GM23248 (cell line): ENCODE measurements around the gene MEIOC. TPM values are rescaled to one million over a fixed set of nuclear protein-coding genes. Genes with fewer than 3 reads are reported as not detected.

ENCODE experiments used
- DNase-seq: peaks from one replicate; pipeline ENCODE4 v3.0.0-alpha.2; 2015
- H2AFZ ChIP-seq: fragments of 200-600 bp; sonication (generic); 2 replicates; pipeline ENCODE4 v1.6.1; 2016; ENCODE audit warnings: antibody characterized with exemption
- H3F3A ChIP-seq: fragments of 200-600 bp; sonication (generic); 2 replicates; pipeline ENCODE4 v1.6.1; 2016; ENCODE audit warnings: mild to moderate bottlenecking, antibody characterized with exemption, mixed run types; ENCODE audit not compliant: insufficient read depth
- H3K27ac ChIP-seq: fragments of 200-600 bp; sonication (generic); 2 replicates; pipeline ENCODE4 v1.5.1; 2016; ENCODE audit warnings: mild to moderate bottlenecking
- H3K27me3 ChIP-seq: fragments of 200-600 bp; sonication (generic); replicated peaks from 2 replicates; pipeline ENCODE4 v1.6.1; 2016; ENCODE audit warnings: mild to moderate bottlenecking; ENCODE audit not compliant: insufficient read depth
- H3K36me3 ChIP-seq: fragments of 200-600 bp; sonication (generic); 2 replicates; pipeline ENCODE4 v1.6.1; 2016; ENCODE audit warnings: low read depth, mild to moderate bottlenecking
- H3K4me1 ChIP-seq: fragments of 200-600 bp; sonication (generic); 2 replicates; pipeline ENCODE4 v1.6.1; 2016; ENCODE audit warnings: mild to moderate bottlenecking; ENCODE audit not compliant: insufficient read depth
- H3K4me2 ChIP-seq: fragments of 200-600 bp; sonication (generic); one replicate; pipeline ENCODE4 v1.6.1; 2016; ENCODE audit warnings: mild to moderate bottlenecking; ENCODE audit not compliant: unreplicated experiment
- H3K4me3 ChIP-seq: fragments of 200-600 bp; sonication (generic); 2 replicates; pipeline ENCODE4 v1.5.1; 2016; ENCODE audit warnings: mild to moderate bottlenecking
- H3K79me2 ChIP-seq: fragments of 200-600 bp; sonication (generic); 2 replicates; pipeline ENCODE4 v1.6.1; 2016; ENCODE audit warnings: mild to moderate bottlenecking; ENCODE audit not compliant: insufficient read depth
- H3K9ac ChIP-seq: fragments of 200-600 bp; sonication (generic); 2 replicates; pipeline ENCODE4 v1.6.1; 2016; ENCODE audit warnings: mild to moderate bottlenecking
- H3K9me2 ChIP-seq: fragments of 200-600 bp; sonication (generic); 2 replicates; pipeline ENCODE4 v1.6.1; 2016; ENCODE audit warnings: mixed run types, mild to moderate bottlenecking, moderate library complexity; ENCODE audit not compliant: insufficient read depth
- H3K9me3 ChIP-seq: fragments of 200-600 bp; sonication (generic); one replicate; pipeline ENCODE4 v1.6.1; 2017; ENCODE audit warnings: low read depth
- H4K20me1 ChIP-seq: fragments of 200-600 bp; sonication (generic); 2 replicates; pipeline ENCODE4 v1.6.0; 2016; ENCODE audit not compliant: insufficient read depth
- EZH2 ChIP-seq: fragments of 200-600 bp; sonication (generic); IDR thresholded peaks from 2 replicates; pipeline ENCODE4 v1.6.1; 2018; ENCODE audit warnings: antibody characterized with exemption, mild to moderate bottlenecking; ENCODE audit not compliant: insufficient read depth, poor library complexity, severe bottlenecking
- EZH2phosphoT487 ChIP-seq: fragments of 200-600 bp; sonication (generic); IDR thresholded peaks from 2 replicates; pipeline ENCODE4 v1.6.1; 2018; ENCODE audit warnings: antibody characterized with exemption, moderate library complexity, mild to moderate bottlenecking, low read depth; ENCODE audit not compliant: insufficient read depth
- WGBS, 2 experiments: methylation state at CpG; one replicate each; pipeline ENCODE4 v1.1.6; 2015 to 2017; ENCODE audit warnings: low lambda C conversion rate in 2 of 2, low coverage in 1 of 2; ENCODE audit errors: missing lambda C conversion rate in 2 of 2; 5-methylcytosine and 5-hydroxymethylcytosine counted together
- in situ Hi-C: fragments of 300-500 bp; cut with MboI; formaldehyde crosslinking; loops from 2 replicates; pipeline ENCODE4 v1.15.0; 2020
- polyA plus RNA-seq: library from polyadenylated mRNA; unstranded; fragments of >200 nt; fragmentation: Nextera tagmentation; extraction: Ambion mirVana; gene quantifications from 2 replicates; pipeline ENCODE4 v1.2.1, GENCODE V29; 2016
- total RNA-seq: library from RNA; depleted of rRNA; stranded (reverse); fragments of >200 nt; shearing (Covaris generic); gene quantifications from 2 replicates; pipeline ENCODE4 v1.2.3, GENCODE V29; 2014

Gene MEIOC
- total and polyA plus RNA-seq, 2 experiments from 2014 or later: 0.65 TPM; not detected in 1

DNA sequence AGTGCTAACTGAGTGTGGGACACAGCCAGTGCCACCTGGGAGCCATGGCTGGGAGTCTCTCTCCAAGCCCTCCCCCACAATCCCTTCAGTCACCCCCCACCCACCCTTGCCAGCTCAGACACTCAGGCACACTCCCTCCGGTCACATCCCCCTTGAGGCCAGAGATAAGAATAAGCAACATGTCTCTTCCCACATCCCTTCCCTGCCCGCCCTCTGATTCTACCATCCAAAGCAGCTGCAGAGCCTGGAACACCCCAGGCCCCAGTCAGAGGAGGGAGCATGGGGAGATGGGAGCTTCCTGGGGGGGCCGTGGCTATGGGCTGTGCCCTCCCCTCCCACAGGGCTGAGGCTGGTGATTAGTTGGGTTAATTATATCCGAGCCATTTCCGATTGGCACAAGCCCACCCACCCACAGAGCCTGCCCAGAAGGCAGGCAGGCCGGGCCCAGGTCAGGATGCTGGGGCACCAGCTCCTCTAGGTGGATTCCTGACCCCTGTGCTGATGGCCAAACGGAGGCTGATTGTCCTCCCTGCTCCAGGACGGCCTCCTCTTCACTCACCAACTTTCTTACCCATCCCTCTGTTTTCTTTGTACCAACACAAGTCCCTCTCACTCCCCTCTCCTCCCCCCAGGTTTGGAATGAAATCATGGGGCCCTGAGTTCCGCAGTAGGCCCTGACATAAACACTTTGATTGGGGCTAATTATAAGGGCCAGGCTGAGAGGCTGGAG, 28.6 kb upstream of the MEIOC start:
- Histone ChIP-seq H3K9me3 (no peaks in the 10 kb centered on the region), H3K4me3 (no peak overlapping the region), H3K9ac (no peak overlapping the region), H3K36me3 (no peaks in the 10 kb centered on the region), H3K27ac (no peak overlapping the region), H3K4me1 (no peaks in the 10 kb centered on the region), H3K27me3 (no peaks in the 10 kb centered on the region), H3K79me2 (no peaks in the 10 kb centered on the region), H3F3A (no peaks in the 10 kb centered on the region), H3K4me2 (no peak overlapping the region), H3K9me2 (no peaks in the 10 kb centered on the region), H2AFZ (no peak overlapping the region), H4K20me1 (no peaks in the 10 kb centered on the region)
- in situ Hi-C loops: loop anchor here (25.0 kb wide), 1 partner anchor 415 kb away; the partner anchor contains the start of gene UBTF
- 80 to 83% methylated on average over 8 to 9 of the region's 9 CpGs for WGBS, 2 experiments
- DNase-seq: no peak
- TF ChIP-seq EZH2phosphoT487: no peak
- no peak for TF ChIP-seq EZH2

- no peak for TF ChIP-seq EZH2
- Histone ChIP-seq H3K9me2 (no peaks in the 10 kb centered on the region), H3K79me2 (no peaks in the 10 kb centered on the region), H3K4me1 (no peaks in the 10 kb centered on the region), H3K9me3 (no peaks in the 10 kb centered on the region), H4K20me1 (no peaks in the 10 kb centered on the region), H3K4me2 (no peak overlapping the region), H3K36me3 (no peaks in the 10 kb centered on the region), H3K27ac (no peak overlapping the region), H3K4me3 (no peak overlapping the region), H2AFZ (no peak overlapping the region), H3K27me3 (no peaks in the 10 kb centered on the region), H3F3A (no peaks in the 10 kb centered on the region), H3K9ac (no peak overlapping the region)
- in situ Hi-C loops: loop anchor here (25.0 kb wide), 1 partner anchor 416 kb away; the partner anchor contains the start of gene UBTF
- no peak for DNase-seq
- 75 to 76% methylated on average over 30 to 34 of the region's 34 CpGs for WGBS, 2 experiments
Observed at GRCh38 chr17:44628243-44629188, 27.8 kb upstream of the MEIOC start.

DNA sequence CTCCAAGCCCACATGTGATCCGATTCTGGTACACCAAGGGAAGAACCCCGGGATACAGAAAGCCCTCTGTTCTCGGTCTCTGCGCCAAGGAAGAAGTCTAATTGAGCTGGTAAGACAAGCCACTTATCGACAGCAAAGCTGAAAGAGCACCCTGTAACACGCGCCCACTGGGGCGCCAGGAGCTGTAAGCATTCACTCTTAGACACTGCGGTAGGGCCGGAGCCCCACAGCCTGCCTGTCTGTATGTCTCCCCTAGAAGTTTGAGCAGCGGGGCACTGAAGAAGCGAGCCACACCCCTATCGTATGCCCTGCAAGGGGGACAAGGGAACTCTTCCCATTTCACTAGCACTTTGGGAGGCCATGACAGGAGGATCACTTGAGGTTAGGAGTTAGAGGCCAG, 27.0 kb upstream of the MEIOC start:
- in situ Hi-C loops: loop anchor here (25.0 kb wide), 1 partner anchor 417 kb away; the partner anchor contains the start of gene UBTF
- H2AFZ ChIP-seq: no peak overlapping the region
- TF ChIP-seq EZH2phosphoT487 (no peak), EZH2 (no peak)
- H3K79me2 ChIP-seq: no peaks in the 10 kb centered on the region
- H3K4me1 ChIP-seq: no peaks in the 10 kb centered on the region
- no peaks in the 10 kb centered on the region for H3K9me2 ChIP-seq
- H3K9me3 ChIP-seq: no peaks in the 10 kb centered on the region
- no peaks in the 10 kb centered on the region for H3F3A ChIP-seq
- no peak overlapping the region for H3K4me2 ChIP-seq
- H3K4me3 ChIP-seq: no peak overlapping the region
- H3K9ac ChIP-seq: no peak overlapping the region
- 81 to 86% methylated on average over 13 of the region's 13 CpGs for WGBS, 2 experiments
- H3K36me3 ChIP-seq: no peaks in the 10 kb centered on the region
- DNase-seq: no peak
- no peak overlapping the region for H3K27ac ChIP-seq
- H3K27me3 ChIP-seq: no peaks in the 10 kb centered on the region
- no peaks in the 10 kb centered on the region for H4K20me1 ChIP-seq

DNA sequence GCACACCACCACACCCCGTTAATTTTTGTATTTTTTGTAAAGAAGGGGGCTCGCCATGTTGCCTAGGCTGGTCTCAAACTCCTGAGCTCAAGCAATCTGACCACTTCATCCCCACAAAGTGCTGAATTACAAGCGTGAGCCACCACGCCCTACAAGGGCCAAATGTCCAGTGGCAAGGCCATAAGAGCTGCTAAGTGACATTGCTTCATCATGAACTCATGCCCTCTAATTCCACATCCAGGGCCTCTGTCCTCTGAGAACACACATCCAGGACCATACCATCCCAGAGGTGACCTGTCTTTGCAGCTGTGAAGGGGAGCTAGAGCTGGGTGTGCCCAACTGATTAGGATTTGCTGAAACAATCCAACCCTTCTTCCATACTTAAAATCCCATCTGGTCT, 25.6 kb upstream of the MEIOC start:
- H3K79me2 ChIP-seq: no peaks in the 10 kb centered on the region
- no peaks in the 10 kb centered on the region for H3K36me3 ChIP-seq
- H3F3A ChIP-seq: no peaks in the 10 kb centered on the region
- no peaks in the 10 kb centered on the region for H3K9me3 ChIP-seq
- no peak for TF ChIP-seq EZH2phosphoT487
- TF ChIP-seq EZH2: no peak
- no peaks in the 10 kb centered on the region for H3K4me1 ChIP-seq
- H3K4me2 ChIP-seq: no peak overlapping the region
- no peak overlapping the region for H2AFZ ChIP-seq
- H3K4me3 ChIP-seq: no peak overlapping the region
- no peaks in the 10 kb centered on the region for H3K9me2 ChIP-seq
- no peaks in the 10 kb centered on the region for H3K27me3 ChIP-seq
- DNase-seq: no peak
- no peaks in the 10 kb centered on the region for H4K20me1 ChIP-seq
- 67 to 81% methylated on average over 4 of the region's 4 CpGs for WGBS, 2 experiments
- no peak overlapping the region for H3K27ac ChIP-seq
- no peak overlapping the region for H3K9ac ChIP-seq
- in situ Hi-C loops: loop anchor here (10.0 to 25.0 kb wide), 2 partner anchors 96 to 418 kb away; partner anchors contain the start of gene UBTF
